HAP-1 (cell line): ENCODE results near the gene SMAD2.

Experiments used
- DNase-seq, 2 experiments: peaks; one replicate each; pipeline ENCODE4 v3.0.0-alpha.2; 2016 to 2020; ENCODE audit warnings: low spot score in 2 of 2
- H3K27me3 ChIP-seq: fragments of 250-450 bp; sonication (Bioruptor Pico); 2 replicates; pipeline ENCODE4 v1.5.1; 2020; ENCODE audit warnings: low read depth, mild to moderate bottlenecking, moderate library complexity
- H3K36me3 ChIP-seq: fragments of 250-450 bp; sonication (Bioruptor Pico); replicated peaks from 2 replicates; pipeline ENCODE4 v1.5.1; 2020; ENCODE audit warnings: mild to moderate bottlenecking
- H3K4me1 ChIP-seq: fragments of 250-450 bp; sonication (Bioruptor Pico); 2 replicates; pipeline ENCODE4 v1.5.1; 2020; ENCODE audit warnings: mild to moderate bottlenecking
- H3K4me3 ChIP-seq: fragments of 250-450 bp; sonication (Bioruptor Pico); 2 replicates; pipeline ENCODE4 v1.5.1; 2020; ENCODE audit warnings: mild to moderate bottlenecking, moderate library complexity
- H3K9me3 ChIP-seq: fragments of 250-450 bp; sonication (Bioruptor Pico); 2 replicates; pipeline ENCODE4 v1.5.1; 2020; ENCODE audit warnings: mild to moderate bottlenecking, moderate library complexity
- in situ Hi-C: fragments of 300-500 bp; cut with MboI; formaldehyde crosslinking; loops from 3 replicates; pipeline ENCODE4 v1.14.3; 2020; ENCODE audit warnings: low sequenced_read_pairs, inconsistent platforms, mixed read lengths

The SMAD2 gene

DNA sequence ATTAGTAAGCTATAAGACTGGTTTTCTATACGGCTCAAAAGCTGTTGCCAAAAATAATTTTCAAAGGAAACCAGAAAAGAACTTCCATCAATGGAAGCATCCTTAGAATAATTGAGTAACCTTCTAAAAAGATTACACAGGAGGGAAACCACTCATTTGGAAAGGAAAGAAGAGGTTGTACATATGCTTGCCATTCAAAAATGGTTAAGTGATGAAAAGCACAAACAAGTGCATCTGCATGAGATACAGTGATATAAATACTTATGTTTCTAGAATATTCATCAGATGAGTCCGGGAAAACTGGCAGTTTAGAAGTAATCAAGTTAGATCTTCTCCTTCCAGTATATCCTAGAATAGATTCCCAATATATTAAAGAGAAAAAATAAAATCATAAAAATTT, 20.1 kb upstream of the SMAD2 start:
- Histone ChIP-seq H3K36me3 (no peaks in the 10 kb centered on the region), H3K27me3 (peaks cover 8% of the 10 kb centered on the region), H3K9me3 (no peaks in the 10 kb centered on the region), H3K4me1 (no peaks in the 10 kb centered on the region), H3K4me3 (no peak overlapping the region)
- in situ Hi-C loops: no loop called here
- no peak for DNase-seq

DNA sequence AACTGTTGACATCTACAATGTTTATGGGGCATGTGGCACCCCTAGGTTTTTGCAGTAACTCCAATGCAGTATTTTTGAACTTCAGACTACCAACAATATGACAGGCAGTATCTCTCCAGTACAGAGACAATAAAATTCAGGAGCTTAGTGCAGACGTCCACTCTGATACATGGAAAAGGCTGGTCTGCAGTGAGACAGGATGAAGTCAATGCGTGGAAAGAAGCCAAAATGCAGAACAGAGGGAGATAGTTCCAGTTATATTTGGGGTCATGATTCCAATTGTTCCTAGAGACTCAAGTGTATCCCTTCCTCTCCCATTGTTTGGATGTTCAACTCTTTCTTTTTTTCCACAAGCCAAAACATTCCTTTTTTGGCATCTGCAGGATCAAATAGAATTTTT, 18.7 kb upstream of the SMAD2 start:
- H3K4me1 ChIP-seq: no peaks in the 10 kb centered on the region
- DNase-seq: no peak
- peaks cover 8% of the 10 kb centered on the region for H3K27me3 ChIP-seq
- no peak overlapping the region for H3K4me3 ChIP-seq
- in situ Hi-C loops: no loop called here
- no peaks in the 10 kb centered on the region for H3K9me3 ChIP-seq
- H3K36me3 ChIP-seq: no peaks in the 10 kb centered on the region

DNA sequence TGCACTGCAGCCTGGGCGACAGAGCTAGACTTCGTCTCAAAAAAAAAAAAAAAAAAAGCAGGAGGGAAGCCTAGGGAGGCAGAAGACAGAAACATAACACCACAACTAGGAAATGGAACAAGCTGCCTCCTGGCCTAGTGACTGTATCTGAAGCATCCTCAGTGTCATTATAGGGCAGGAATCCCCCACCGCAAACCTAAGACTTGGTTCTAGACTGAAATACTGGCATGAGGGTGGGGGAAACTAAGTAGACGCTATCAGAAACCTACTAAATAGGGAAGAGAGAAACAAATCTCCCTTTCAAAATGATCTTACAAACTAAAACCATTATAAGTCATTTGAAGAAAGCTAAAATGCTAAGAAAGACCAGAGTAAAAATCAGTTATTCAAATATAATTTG, 16.4 kb upstream of the SMAD2 start:
- no peaks in the 10 kb centered on the region for H3K9me3 ChIP-seq
- H3K27me3 ChIP-seq: peaks cover 8% of the 10 kb centered on the region
- DNase-seq: no peak
- no peaks in the 10 kb centered on the region for H3K4me1 ChIP-seq
- in situ Hi-C loops: no loop called here
- H3K4me3 ChIP-seq: no peak overlapping the region
- no peaks in the 10 kb centered on the region for H3K36me3 ChIP-seq

DNA sequence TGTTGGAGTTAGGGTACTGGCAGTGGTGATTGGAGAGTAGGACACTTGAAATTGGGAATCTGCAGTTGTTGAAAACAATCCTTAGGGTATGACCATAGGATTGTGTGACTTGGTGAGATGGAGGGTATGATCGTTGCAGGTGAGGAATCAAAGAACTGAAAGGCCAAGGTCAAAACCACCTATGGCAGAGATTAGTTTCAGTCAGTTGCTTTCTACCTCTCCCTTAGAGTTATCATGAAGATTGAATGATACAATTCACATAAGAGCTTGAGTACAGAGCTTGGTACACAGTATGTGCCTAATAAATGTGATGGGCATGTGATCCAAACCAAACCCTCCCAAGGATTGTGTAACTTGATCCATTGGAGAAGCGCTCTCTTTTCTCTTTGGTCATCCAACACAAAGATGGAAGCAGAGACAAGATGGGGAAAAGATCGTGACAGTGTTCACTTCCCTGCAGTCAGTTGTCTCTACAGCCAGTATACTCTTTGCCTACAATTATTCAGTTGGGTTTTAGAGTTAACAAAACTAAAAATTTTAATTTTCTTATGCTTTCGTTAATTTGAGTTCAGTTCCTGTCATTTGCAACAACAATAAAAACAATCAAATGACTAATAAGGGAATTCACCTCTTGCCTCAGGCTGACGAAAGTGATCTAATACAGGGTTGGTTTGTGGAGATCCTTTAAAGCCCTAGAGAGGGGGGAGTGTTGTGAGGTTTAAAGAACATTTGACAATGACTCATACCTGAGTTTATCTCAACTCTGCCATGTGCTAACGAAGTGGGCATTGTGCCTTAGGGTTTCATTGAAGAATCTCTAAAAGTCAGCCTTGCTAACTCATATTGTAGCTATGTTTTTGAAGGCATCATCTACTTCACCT, 14.8 kb upstream of the SMAD2 start:
- Histone ChIP-seq H3K4me3 (no peak overlapping the region), H3K27me3 (peaks cover 2% of the 10 kb centered on the region; the same call in 1 of the 2 replicates), H3K9me3 (no peaks in the 10 kb centered on the region), H3K4me1 (no peaks in the 10 kb centered on the region), H3K36me3 (no peaks in the 10 kb centered on the region)
- in situ Hi-C loops: no loop called here
- no peak for DNase-seq

DNA sequence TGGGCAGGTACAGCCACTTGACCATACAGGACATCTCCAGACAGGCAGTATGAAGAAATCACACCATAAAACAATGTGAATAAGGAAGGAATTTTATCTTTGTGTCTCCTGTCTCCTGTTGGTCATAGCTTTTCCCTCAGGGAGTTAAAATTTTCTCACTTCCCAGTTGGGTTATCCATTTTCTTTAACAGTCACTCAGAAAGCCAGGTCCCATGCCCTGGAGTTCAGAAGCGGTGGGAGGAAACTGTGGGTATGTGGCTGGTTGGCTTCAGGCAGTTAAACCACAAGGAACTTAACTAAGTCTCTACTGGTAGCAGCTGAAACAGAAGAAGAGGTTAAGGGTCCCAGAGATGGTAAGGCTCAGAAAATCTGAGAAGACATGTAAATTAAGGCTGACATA, 6.5 kb upstream of the SMAD2 start:
- no peak for DNase-seq
- H3K9me3 ChIP-seq: no peaks in the 10 kb centered on the region
- no peak overlapping the region for H3K4me3 ChIP-seq
- no peaks in the 10 kb centered on the region for H3K27me3 ChIP-seq
- peaks cover 15% of the 10 kb centered on the region for H3K4me1 ChIP-seq
- H3K36me3 ChIP-seq: no peaks in the 10 kb centered on the region
- in situ Hi-C loops: no loop called here

DNA sequence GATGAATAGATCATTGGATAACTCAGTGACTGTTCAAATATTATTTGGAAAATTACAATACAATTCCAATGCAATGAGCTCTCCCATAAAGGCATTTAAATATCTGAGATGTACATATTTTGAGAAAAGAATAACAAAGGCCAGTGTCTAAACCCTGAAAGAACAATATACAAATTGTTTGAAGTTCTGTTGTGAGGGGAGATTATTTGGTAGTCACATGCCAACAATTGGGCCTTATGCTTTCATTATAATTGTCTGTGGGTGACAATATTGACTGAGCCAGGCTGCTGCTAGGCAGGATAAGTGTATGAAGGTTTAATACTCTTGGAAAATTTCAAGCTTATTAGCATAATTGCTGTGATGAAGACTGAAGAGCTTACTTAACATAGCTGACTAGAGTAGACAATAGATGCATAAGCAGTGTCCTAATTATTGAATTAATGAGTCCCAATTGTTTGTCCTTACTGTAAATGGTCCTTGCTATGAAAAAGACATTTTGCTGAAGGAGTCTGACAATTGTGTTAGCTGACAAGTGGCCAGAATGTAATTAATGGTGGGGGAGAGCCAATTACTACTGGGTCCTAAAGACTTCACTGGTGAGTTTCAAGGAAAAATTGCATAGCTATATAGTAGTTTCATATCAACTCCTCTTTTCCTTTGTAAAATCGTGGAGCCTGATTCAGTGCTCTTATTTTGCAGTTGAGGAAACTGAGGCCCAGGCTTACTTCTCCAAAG, 5.0 kb upstream of the SMAD2 start:
- DNase-seq: peak; percentile 25 to 57
- in situ Hi-C loops: no loop called here
- H3K27me3 ChIP-seq: no peaks in the 10 kb centered on the region
- H3K4me3 ChIP-seq: no peak overlapping the region
- no peaks in the 10 kb centered on the region for H3K36me3 ChIP-seq
- peaks cover 19% of the 10 kb centered on the region for H3K4me1 ChIP-seq
- H3K9me3 ChIP-seq: no peaks in the 10 kb centered on the region

DNA sequence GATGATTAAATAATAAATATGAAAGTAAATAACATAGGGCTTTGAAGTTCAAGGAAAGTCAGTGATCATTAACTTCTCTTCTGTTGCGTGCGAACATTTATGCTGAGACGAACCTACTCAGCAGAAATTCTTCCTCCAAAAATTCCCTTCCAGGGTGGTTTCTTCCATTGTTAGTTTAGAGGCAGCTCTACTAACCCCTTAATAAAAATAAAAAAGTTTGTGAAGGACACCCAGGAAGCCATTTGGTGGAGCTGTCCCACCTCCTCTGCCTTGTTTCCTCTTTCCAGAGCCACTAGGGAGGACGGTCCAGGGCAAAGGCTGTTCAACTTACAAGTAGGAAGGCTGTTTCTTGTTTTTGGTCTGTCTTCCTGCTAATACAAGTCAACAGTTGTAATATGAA, 2.1 kb upstream of the SMAD2 start:
- H3K9me3 ChIP-seq: no peaks in the 10 kb centered on the region
- in situ Hi-C loops: no loop called here
- H3K4me1 ChIP-seq: peaks cover 29% of the 10 kb centered on the region
- no peak for DNase-seq
- no peak overlapping the region for H3K4me3 ChIP-seq
- no peaks in the 10 kb centered on the region for H3K27me3 ChIP-seq
- H3K36me3 ChIP-seq: no peaks in the 10 kb centered on the region

DNA sequence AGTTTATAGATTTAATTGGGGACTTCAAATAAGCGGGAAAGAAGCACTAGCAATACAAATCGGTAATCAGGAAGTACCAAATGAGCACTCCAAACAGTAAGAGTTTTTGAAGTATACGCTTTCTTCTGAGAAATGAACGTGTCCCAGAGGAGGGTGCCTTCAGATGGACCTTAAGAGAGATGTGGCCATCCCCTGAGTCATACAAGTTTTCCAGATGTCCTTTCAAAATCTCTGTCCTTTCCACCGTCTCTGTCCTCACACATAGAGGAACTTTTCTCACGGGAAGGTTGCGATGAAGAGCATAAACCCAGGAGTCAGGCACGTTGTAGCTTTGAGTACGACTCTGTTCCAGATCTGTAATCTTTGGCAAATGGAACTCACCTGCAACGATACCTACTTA, 1.7 kb upstream of the SMAD2 start:
- no peak overlapping the region for H3K4me3 ChIP-seq
- DNase-seq: no peak
- in situ Hi-C loops: no loop called here

DNA sequence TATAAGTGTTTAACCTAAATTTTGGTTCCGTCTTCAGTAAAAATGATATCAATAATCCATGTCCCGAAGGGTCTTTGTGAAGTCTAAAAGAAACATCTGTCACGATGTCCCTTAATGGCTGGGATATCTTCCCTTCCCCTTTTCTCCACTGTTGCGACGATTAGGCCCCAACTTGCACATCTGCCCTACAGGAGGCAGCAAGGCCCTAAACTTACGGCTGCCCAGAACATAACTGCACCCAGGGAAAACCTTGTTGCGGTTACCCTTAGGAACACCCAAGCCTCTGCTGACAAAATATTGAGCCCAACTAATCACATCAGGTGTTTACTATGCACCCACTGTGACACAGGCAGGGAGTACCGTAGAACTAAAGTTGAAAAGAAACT, 1.3 kb upstream of the SMAD2 start:
- peaks cover 38% of the 10 kb centered on the region for H3K4me1 ChIP-seq

More for the DNA sequence above, 1.7 kb upstream of the SMAD2 start:
- Histone ChIP-seq H3K9me3 (no peaks in the 10 kb centered on the region), H3K27me3 (no peaks in the 10 kb centered on the region), H3K4me1 (peaks cover 33% of the 10 kb centered on the region), H3K36me3 (no peaks in the 10 kb centered on the region)

DNA sequence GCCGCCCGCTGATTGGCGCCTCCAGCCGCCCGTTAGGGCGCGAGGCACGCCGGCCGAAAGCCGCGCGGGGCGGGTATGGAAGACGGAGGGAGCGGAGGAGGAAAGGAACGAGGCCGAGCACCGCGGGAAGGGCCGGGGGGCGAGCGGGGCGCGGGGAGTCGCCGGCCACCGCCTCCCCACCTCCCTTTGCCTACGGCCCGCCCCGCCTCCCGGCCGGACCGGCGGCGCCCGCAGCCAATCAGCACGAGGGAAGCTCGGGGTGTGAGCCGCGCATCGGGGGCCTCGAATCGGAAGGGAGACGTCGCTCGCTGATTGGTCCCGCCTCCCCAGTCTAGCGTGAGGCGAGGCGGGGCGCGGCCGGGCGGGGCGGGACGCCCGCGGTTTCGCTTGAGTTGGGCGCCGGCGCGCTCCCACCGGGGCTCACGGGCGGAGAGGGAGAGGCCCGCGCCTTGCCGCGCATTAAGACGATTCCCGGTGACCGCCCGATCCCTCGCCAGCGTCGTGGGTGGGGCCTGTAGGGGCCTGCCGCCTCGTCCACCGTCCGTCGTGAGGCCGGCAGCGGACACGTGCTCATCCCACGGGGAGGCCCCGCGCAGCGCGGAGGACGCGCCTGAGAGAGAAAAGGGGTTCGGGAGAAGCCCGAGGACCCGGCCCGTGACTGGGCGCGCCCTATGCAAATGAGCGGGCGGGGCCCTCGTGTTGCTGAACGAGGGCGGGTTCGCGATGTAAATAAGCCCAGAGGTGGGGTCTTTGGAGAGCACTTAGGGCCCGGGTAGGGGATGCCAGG, 665 bp upstream of the SMAD2 start:
- no peaks in the 10 kb centered on the region for H3K27me3 ChIP-seq
- in situ Hi-C loops: no loop called here
- DNase-seq: peak; percentile 85 to 97
- H3K36me3 ChIP-seq: no peaks in the 10 kb centered on the region
- no peaks in the 10 kb centered on the region for H3K9me3 ChIP-seq
- peaks cover 40% of the 10 kb centered on the region for H3K4me1 ChIP-seq
- H3K4me3 ChIP-seq: peak overlapping the region; percentile 50

More for the DNA sequence above, 1.3 kb upstream of the SMAD2 start:
- in situ Hi-C loops: no loop called here
- peak in 1 of 2 experiments; percentile 30 for DNase-seq
- Histone ChIP-seq H3K27me3 (no peaks in the 10 kb centered on the region), H3K36me3 (no peaks in the 10 kb centered on the region), H3K4me3 (peak overlapping the region; percentile 50), H3K9me3 (no peaks in the 10 kb centered on the region)

DNA sequence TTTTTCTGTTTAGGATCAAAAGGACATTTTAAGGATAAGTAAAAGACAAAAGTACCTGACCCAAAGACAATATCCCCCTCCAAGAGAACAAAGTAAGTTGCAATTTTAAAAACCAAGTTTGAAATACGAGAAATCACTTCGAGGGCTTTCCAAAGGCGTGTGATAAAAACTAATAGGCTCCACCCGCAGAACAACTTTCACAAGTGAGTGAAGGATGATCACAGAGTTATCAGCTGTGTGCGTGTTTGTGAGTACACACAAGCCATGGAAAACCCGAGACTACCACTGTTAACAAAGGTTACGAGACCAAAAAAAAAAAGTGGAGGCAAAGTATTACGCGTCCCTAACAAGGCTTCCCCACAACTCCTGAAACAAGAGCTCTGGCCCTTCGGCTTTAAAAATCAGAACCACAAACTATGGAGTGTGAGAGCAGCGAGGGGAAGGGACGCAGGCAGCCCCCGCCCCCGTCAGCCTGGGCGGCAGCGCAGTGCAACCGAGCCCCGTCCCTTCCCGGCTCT, 719 bp downstream of the SMAD2 start:
- Histone ChIP-seq H3K9me3 (no peaks in the 10 kb centered on the region), H3K27me3 (no peaks in the 10 kb centered on the region), H3K4me3 (peak overlapping the region; percentile 80), H3K4me1 (peaks cover 40% of the 10 kb centered on the region), H3K36me3 (no peaks in the 10 kb centered on the region)
- in situ Hi-C loops: no loop called here
- DNase-seq: no peak

DNA sequence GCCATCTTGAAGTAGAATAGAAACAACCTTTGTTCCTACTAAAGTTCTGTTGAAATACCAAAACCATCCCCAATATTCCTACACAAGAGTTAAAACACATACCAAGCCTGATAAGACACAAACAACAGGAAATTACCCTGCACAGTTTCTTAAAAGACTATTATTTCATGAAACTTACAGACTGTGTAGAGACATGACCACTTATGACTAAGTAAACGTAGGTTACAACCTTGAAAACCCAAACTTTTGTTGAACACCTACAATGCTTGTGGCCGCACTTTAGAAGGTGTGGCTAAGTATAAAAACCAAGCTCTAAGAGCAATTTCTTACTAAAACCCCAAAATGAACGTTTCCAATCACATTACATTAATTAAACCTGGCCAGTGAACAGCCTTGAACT, 2.0 kb downstream of the SMAD2 start:
- DNase-seq: no peak
- Histone ChIP-seq H3K36me3 (no peaks in the 10 kb centered on the region), H3K4me3 (peak overlapping the region; percentile 80), H3K4me1 (peaks cover 40% of the 10 kb centered on the region), H3K9me3 (no peaks in the 10 kb centered on the region), H3K27me3 (no peaks in the 10 kb centered on the region)
- in situ Hi-C loops: no loop called here

DNA sequence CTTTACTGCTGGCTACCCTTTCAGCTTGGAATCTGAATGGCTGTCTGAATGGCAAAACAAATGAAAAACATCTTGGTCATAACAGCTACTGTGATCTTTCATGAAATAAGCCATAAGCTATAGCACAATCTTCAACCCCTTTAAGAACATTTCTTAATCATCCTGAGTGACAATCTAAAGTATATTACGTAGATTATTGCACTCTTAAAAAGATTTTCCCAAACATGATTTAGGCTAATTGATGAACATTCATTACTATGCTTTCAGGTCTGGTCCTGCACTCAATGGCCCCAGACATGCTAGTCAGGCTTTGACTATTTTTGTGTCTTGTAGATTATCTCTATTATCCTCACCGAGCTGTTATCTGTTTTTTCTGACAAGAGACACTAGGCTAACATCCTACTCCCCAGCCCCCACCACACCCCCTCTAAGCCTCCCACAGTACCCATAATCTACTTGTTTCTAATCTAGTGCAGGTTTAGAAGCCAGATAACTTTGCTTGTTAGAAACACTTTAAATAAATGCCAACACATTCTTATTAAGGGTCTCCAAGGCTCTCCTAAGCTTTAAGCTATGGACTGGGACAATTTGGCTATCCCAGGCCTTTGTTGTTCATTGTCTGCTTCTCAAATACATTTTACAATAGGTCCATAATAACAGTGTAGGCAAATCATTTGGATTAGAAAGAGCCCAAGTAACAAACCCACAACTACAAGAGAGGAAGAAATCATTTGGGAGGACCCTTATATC, 4.2 kb downstream of the SMAD2 start:
- Histone ChIP-seq H3K36me3 (no peaks in the 10 kb centered on the region), H3K4me3 (no peak overlapping the region), H3K27me3 (no peaks in the 10 kb centered on the region), H3K9me3 (no peaks in the 10 kb centered on the region), H3K4me1 (peaks cover 35% of the 10 kb centered on the region)
- in situ Hi-C loops: no loop called here
- DNase-seq: peak; percentile 72 to 91
